HG03097 (cell line): ENCODE measurements around the gene ZNF439.
A peak's percentile ranks its signal among the peaks of the same experiment; 100 is the strongest.
"Not testable (repeated sequence)": the region's sequence is repeated elsewhere in the genome, so short reads cannot be mapped to it uniquely, and the experiment has no call there.

Experiments
- ATAC-seq: cut with Tn5 transposase; IDR thresholded peaks from one replicate; pipeline ENCODE4 v1.9.1; 2021; ENCODE audit not compliant: unreplicated experiment, low FRiP score

ZNF439 gene

DNA sequence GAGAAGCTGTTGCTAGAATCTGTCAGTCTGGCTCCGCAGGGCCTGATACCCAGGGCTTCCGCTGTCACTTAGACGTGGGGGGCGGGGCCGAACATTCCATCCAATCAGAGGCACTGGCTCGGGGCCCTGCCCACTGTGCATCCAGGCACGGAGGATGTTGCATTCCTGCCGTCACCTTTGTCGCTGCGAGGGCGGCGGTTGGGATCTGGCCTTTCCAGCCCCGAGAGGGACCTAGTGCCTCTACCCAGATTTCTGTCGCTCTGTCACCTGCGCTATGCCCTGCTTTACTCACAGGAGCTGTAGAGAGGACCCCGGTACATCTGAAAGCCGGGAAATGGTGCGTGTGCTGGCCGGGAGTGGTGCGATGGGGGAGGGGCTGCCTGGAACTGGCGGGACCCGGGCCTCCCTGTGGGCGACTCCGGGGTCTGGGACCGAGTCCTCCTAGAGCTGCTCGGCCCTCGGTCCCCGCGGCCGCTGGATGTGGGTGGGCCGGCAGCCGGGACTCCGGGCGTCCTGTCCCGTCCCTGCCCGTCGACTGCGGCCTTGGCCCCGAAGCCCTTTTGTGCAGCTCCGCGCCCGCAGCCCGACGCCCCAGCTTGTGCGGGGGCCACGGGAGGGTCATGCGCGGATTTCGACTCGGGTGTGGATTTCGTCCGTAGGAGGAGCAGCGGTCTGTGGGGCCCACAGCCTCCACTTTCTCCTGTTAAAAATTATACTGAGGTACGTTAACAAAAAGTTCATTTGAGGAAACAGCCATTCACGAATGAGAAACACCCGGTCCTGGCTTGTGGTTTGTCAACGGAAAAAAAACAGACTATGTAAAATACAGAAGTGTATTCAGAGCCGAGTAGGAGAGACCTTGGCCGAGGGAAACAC, at the start of gene ZNF439:
Gene ZNF439, plus strand, starts transcription at position 133 of the 876 bp plus-strand sequence. Its CDS starts 142 bp downstream, at position 275.
- peak; percentile 76 for ATAC-seq

DNA sequence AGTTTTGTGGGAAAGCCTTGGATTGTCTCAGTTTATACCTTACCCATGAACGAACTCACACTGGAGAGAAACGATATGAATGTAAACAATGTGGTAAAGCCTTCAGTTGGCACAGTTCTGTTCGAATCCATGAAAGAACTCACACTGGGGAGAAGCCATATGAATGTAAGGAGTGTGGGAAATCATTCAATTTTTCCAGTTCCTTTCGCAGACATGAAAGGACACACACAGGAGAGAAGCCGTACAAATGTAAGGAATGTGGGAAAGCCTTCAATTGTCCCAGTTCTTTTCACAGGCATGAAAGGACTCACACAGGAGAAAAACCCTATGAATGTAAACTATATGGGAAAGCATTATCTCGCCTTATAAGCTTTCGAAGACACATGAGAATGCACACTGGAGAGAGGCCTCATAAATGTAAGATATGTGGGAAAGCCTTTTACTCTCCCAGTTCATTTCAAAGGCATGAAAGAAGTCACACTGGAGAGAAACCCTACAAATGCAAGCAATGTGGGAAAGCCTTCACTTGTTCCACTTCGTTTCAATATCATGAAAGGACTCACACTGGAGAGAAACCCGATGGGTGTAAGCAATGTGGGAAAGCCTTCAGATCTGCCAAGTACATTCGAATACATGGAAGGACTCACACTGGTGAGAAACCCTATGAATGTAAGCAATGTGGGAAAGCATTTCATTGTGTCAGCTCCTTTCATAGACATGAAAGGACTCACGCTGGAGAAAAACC, 42.0 kb upstream of the ZNF439 start:
- no peak for ATAC-seq

DNA sequence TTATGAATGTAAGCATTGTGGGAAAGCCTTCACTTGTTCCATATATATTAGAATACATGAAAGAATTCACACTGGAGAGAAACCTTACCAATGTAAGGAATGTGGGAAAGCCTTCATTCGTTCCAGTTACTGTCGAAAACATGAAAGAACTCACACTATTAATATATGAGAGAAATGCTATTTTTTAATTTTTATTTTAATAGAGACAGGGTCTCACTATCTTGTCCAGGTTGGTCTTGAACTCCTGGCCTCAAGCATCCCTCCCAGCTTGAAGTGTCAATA, 41.5 kb upstream of the ZNF439 start:
- ATAC-seq, result no peak

DNA sequence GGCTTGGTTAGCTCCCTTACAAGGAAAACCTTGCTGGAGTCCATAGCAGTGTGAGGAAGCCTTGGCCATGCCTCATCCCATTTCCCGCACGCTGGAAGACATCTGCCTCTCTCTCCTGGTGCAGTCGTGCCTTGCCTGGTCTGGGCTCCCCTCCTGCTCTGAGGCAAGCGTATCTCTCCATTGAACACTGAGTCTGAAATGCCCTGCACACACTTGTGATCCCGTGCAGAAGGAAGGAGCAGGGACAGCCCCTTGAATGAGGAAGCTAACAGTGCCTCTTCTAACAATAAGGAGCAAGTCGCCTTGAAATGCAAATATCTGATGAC, 34.9 kb upstream of the ZNF439 start:
- ATAC-seq, result peak; percentile 26

DNA sequence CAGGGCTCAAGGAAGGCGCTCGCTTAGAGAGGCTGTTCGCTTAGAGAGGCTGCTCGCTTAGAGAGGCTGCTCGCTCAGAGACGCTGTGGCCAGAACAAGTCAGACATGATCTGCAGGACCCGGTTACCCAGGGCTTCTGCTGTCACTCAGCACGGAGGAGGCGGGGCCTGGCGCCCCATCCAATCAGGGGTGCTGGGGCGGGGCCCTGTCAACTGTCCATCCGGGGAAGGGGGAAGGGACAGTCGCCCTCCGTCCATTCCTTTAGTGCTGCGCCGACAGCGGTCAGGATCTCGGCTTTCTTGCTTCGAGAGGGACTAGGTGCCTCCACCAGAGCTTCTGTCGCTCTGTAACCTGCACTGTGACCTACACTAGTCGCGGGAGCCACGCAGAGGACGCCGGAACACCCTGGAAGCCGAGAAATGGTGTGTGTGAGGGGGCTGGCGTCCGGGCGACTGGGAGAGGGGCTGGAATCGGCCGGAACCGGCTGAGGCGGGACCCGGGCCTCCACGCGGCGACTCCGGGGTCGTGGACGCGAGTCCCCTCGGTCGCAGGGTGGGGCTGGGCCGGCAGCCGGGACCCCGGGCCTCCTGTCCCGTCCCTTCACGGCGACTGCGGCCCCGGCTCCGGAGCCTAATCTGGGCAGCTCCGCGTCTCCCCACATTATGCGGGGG, 34.4 kb upstream of the ZNF439 start, which contains the start of gene ZNF440:
Gene ZNF440, plus strand, starts transcription at position 245 of the 671 bp plus-strand sequence. Its CDS starts 175 bp downstream, at position 420.
- peak; percentile 97 for ATAC-seq

DNA sequence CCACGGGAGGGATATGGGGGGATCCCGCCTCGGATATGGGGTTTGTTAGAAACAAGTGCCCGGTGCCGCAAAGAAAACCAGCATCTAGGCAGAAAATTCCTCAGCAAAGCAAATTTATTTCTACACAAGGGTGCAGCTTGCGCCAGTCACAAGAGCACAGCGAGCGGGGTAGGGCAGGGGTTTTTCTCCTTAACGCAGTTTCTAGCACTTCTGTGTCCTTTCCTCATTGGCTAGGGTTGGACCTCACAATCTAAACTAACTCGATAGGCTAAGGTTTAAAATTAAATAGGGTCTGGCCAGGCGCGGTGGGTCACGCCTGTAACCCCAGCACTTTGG, 33.9 kb upstream of the ZNF439 start:
- ATAC-seq, result no peak

DNA sequence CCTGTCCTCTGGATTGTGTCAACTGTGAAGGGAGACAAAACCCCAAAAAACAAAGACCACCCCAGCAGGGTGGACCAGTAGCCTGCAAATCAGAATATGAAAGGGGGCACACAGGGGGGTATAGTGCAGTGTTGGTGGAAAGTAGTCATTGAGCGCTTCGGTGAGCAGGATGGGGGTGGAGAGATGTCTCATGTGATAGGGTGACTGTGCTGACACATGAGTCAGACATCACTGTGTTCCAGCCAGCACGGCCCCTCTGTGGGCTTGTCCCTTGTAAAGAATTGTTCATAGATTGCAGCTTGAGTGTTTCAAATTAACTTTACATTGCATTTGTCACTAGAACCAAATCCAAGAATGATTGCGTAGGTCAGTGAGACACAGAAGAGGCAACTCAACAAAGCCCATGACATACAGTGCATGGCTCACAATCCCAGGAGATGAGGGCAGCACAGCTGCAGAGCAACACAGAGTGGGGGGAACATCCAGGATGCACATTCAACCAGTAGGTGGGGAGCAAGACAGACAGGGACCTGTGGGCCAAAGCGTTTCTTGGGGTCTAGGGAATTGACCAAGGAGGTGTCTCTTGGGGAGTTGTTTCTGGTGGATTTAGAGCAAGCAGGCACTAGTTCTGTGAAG, 26.9 kb upstream of the ZNF439 start:
- ATAC-seq, result no peak

DNA sequence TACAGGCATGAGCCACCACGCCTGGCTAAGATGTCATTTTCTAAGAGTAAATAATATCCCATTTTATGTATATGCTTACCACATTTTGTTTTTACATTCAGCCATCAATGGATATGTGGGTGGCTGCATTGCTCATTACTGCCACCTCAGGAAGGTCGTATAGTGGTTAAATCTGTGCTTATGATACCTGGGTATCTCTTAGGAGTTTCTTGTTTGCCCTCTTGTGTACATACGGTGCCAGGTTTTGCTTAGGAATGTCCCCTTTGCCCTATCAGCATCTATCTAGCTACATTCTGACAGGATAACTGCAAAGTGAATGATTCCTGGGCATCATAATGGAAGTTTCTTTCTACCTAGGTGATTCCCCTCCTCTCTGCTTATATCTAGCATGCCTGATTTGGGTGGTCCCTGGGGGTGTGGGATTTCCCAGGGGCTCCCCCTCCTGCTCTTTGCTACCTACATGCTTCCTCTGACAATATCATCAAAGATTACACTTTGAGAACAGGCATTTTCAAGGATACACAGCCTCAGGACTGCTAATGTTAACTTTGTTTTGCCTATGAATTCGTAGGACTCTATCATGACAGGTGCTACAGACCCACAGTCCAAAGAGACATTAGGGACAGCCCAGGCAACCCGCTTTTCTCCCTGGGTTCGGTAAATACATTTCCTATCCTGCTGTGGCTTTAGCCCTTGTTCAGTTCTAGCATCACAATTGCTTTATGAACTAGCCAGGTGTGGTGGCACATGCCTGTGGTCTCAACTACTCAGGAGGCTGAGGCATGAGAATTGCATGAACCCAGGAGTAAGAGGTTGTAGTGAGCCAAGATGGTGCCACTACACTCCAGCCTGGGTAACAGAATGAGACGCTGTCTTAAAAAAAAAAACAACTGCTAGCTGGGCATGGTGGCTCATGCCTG, 19.3 kb upstream of the ZNF439 start:
- ATAC-seq, result not testable (repeated sequence)

DNA sequence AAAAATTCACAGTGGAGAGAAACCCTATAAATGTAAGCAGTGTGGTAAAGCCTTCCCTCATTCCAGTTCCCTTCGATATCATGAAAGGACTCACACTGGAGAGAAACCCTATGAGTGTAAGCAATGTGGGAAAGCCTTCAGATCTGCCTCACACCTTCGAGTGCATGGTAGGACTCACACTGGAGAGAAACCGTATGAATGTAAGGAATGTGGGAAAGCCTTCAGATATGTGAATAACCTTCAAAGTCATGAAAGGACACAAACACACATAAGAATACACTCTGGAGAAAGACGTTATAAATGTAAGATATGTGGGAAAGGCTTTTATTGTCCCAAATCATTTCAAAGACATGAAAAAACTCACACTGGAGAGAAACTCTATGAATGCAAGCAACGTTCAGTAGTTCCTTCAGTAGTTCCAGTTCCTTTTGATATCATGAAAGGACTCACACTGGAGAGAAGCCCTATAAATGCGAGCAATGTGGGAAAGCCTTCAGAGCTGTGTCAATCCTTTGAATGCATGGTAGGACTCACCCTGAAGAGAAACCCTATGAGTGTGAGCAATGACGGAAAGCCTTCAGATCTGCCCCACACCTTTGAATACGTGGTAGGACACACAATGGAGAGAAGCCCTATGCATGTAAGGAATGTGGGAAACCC, 16.1 kb upstream of the ZNF439 start:
- no peak for ATAC-seq

DNA sequence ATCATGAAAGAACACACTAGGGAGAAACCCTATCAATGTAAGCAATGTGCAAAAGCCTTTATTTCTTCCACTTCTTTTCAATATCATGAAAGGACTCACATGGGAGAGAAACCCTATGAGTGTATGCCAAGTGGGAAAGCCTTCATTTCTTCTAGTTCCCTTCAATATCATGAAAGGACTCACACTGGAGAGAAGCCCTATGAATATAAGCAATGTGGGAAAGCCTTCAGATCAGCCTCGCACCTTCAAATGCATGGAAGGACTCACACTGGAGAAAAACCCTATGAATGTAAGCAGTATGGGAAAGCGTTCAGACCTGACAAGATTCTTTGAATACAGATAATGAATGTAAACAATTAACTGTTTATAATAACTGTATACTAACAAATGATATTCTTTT, 15.0 kb upstream of the ZNF439 start:
- no peak for ATAC-seq

DNA sequence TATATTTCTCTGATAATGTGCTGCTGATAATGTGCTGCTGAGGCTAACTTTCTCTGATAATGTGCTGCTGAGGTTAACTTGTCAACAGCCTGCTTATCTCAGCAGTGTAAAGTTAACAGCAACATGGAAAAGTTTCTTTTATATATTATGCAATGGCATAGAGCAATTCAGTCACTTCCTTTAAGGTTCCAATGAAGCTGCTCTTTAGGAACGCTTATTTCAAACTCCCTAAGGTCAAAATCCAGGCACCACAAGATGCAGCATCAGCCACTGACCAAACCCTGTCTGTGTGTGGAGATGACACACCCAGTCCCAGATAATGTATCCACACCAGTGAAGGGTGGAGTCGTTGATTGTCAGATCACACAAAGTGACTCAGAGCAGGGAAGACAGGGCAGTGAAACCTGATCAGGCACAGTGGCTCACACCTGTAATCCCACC, 12.9 kb upstream of the ZNF439 start:
- not testable (repeated sequence) for ATAC-seq

DNA sequence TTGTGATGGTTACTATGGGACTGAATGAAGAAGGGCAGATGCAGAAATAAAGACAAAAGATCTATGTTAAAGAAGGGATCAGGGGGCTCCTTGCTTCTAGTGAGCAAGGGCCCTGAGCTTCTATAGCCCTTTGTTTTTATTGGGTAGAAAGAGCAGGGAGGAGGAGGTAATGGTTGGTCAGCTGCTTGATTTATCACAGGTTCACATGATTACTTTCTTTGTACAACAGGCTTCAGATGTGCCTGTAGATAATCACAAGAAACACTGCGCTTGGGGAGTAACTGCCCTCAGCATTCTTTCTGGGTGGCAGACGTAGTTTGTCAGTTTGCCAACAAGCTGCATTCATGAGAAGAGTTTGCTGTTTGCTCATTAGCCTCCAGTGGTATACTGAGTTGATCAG, 4.8 kb upstream of the ZNF439 start:
- no peak for ATAC-seq

DNA sequence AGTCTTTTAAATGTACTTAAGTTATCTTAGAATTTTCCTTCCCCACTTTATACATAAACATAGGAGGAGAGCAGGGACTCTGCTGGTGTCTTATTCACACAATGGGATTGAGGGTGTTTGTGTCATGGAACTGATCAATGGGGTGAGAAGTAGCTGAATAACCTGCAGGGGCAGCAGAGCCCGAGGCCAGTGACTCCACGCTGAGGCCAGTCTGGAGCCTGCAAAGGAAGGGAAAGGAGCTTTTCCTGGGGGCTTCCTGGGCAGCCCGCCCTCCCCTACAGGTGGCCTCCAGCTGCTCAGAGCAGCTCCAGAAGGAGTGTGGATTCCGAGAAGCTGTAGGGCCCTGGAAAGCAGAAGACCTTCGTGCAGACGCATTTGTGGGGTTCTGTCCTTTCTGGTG, 911 bp upstream of the ZNF439 start:
- not testable (repeated sequence) for ATAC-seq

DNA sequence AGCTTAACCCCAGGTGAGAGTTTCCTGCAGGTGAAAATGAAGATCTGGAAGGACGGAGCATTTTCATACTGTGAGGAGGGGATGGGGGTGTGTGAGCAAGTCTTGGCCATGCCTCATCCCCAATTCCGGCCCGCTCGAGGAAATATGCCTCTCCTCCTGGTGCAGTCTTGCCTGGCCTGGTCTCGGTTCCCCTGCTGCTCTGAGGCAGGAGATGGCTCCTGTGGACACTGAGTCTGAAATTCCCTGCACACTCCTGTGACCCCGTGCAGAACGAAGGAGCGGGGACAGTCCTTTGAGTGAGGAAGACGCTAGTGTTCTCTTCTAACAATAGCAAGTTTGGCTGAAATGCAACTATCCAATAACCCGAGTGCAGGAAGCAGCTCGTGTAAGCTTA, 329 bp upstream of the ZNF439 start:
- ATAC-seq, result peak; percentile 17

DNA sequence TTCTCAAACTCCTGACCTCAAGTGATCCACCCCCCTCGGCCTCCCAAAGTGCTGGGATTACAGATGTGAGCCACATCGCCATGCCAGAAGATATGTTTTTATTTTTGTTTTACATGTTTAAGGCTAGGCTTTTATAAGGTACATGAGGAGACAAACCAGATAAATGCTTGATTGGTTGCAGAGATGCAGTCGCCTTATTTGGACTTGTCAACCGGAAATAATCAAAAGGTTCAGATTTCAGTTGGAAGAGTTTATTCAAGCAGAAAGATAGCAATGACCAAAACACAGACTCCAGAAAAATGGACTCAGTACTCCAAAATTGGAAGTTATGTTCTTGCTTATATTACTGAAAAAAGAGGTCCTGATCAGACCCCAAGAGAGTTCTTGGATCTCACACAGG, 1.8 kb downstream of the ZNF439 start:
- not testable (repeated sequence) for ATAC-seq

DNA sequence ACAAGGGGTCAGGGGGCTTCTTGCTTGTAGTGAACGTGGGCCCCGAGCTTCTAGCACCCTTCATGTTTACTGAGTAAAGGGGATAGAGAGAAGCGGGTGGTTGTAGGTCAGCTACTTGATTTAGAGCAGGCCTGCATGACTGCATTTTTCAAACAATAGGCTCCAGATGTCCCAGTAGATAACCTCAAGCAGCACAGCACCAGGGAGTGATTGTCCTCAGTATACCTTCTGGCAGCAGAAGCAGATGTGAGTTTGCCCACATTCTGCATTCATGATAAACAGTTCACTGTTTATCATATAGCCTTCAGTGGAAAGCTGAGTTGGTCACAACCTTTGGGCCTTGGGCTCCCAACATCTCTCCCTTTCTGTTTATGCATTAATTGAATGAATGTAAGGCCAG, 4.8 kb downstream of the ZNF439 start:
- no peak for ATAC-seq

DNA sequence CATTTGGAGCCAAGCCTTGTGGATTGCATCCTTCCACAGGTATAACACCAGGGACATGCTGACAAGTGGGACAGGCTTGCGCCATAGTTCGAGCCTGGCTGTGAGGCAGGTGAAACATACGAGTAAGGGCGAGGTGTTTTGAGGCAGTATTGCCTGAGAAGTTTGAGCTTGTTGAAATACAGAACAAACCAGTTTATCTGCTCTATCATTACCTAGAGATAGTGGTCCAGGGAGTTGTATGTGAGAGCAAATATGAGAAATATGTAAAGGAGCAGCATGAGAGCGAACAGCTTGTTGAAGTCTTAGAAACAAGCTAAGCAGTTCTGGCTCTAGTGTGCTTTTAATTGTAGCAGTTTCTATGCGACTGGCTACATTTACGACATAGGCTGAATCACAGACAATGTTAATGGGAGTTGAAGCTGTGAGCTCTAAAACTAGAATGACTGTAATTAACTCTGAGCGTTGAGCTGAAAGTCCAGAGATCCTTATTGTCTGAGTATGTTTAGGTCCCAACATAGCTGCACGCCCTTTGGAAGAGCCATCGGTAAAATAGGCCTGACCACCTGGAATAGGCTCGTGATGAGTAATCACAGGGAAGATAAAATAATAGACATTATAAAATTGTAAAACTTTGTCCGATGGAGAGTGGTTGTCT, 8.2 kb downstream of the ZNF439 start:
- ATAC-seq, result no peak

DNA sequence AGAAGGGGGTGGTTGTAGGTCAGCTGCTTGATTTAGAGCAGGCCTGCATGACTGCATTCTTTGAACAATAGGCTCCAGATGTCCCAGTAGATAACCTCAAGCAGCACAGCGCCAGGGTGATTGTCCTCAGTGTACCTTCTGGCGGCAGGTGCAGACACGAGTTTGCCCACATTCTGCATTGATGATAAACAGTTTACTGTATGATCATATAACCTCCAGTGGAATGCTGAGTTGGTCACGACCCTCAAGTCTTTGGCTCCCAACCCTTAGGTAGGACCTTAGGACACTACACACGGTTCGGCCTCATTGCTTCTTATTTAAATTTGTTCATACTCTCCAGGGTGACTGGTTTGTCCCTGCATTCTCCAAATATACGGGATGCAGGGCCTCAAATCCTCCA, 12.2 kb downstream of the ZNF439 start:
- no peak for ATAC-seq

DNA sequence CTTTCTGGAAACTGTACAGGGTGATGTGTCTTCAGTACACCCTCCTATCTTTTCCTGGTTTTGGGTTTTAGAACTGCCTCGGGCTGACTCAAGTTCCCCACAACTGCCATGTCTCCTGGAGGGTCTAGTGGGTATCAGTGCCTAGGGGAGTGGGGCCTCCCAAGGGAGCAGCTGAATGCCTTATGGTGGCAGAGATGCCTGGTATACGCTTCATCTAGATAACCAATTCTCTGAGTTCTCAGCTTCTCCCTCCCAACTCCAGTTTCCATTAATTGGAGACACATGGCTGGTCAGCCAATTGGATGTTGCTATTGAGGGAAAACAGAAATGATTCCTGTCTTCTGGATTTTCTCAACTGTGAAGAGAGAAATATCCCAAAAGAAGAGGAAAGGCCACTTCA, 12.8 kb downstream of the ZNF439 start:
- ATAC-seq, result no peak
